OCI-LY7 (cell line): ENCODE measurements around the gene CPNE4. TPM values are rescaled to one million over a fixed set of nuclear protein-coding genes. Genes with fewer than 3 reads are reported as not detected.

Experiments
- BruUV-seq: library from RNA; stranded (reverse); fragments of 400-500 nt; replicated peaks from 2 replicates; lab custom pipeline; 2021; lab: Mats Ljungman, UMichigan
- CTCF ChIA-PET: fragments of 300-600 bp; sonication (Branson Sonifier 250); formaldehyde crosslinking; loops from one replicate; lab custom pipeline; 2022; ENCODE audit warnings: antibody characterized with exemption; ENCODE audit not compliant: unreplicated experiment; lab: Charles Lee
- POLR2A ChIA-PET: fragments of 300-600 bp; sonication (Branson Sonifier 250); formaldehyde crosslinking; loops from one replicate; lab custom pipeline; 2022; ENCODE audit warnings: antibody characterized with exemption; lab: Charles Lee
- DNase-seq: peaks from one replicate; pipeline ENCODE4 v3.0.0-alpha.2; 2015; ENCODE audit warnings: low spot score
- H2AFZ ChIP-seq: fragments of 200-600 bp; sonication (generic), shearing (Covaris generic); 2 replicates; pipeline ENCODE4 v1.6.1; 2014; ENCODE audit warnings: mild to moderate bottlenecking, antibody characterized with exemption, low read length, moderate library complexity
- H3K27ac ChIP-seq: fragments of 200-600 bp; sonication (generic); 2 replicates; pipeline ENCODE4 v1.5.1; 2014; ENCODE audit warnings: mixed run types, low read depth, mild to moderate bottlenecking, moderate library complexity, low read length, inconsistent platforms; ENCODE audit not compliant: poor library complexity, severe bottlenecking
- H3K36me3 ChIP-seq: fragments of 200-600 bp; sonication (generic); 2 replicates; pipeline ENCODE4 v1.6.1; 2014; ENCODE audit warnings: mild to moderate bottlenecking, antibody characterized with exemption, low read length, moderate library complexity, mixed read lengths; ENCODE audit not compliant: insufficient read depth
- H3K4me1 ChIP-seq: fragments of 200-600 bp; sonication (generic); 2 replicates; pipeline ENCODE4 v1.5.1; 2014; ENCODE audit warnings: mild to moderate bottlenecking, low read length; ENCODE audit not compliant: insufficient read depth, poor library complexity, severe bottlenecking
- H3K4me2 ChIP-seq: fragments of 200-600 bp; sonication (generic); 2 replicates; pipeline ENCODE4 v1.6.1; 2014; ENCODE audit warnings: mild to moderate bottlenecking, low read length
- H3K4me3 ChIP-seq: fragments of 200-600 bp; sonication (generic); 2 replicates; pipeline ENCODE4 v1.5.1; 2014; ENCODE audit warnings: mild to moderate bottlenecking, low read depth, low read length; ENCODE audit not compliant: poor library complexity, severe bottlenecking
- H3K79me2 ChIP-seq: fragments of 200-600 bp; sonication (generic); 2 replicates; pipeline ENCODE4 v1.6.1; 2016; ENCODE audit warnings: low read depth, mild to moderate bottlenecking, low read length, moderate library complexity, mixed read lengths; ENCODE audit not compliant: insufficient read depth
- H3K9me2 ChIP-seq: fragments of 200-600 bp; sonication (generic); 2 replicates; pipeline ENCODE4 v1.6.1; 2016; ENCODE audit warnings: mild to moderate bottlenecking, low read length, mixed read lengths; ENCODE audit not compliant: insufficient read depth
- H3K9me3 ChIP-seq: fragments of 200-600 bp; sonication (generic); 2 replicates; pipeline ENCODE4 v1.6.1; 2014; ENCODE audit warnings: mild to moderate bottlenecking, mixed run types, low read length, mixed read lengths
- H4K20me1 ChIP-seq: fragments of 200-600 bp; sonication (generic); 2 replicates; pipeline ENCODE4 v1.6.1; 2014; ENCODE audit warnings: mild to moderate bottlenecking, antibody characterized with exemption, low read length, moderate library complexity, mixed read lengths; ENCODE audit not compliant: insufficient read depth
- EZH2phosphoT487 ChIP-seq: fragments of 200-600 bp; sonication (generic); IDR thresholded peaks from 2 replicates; pipeline ENCODE4 v1.6.1; 2018; ENCODE audit warnings: low read depth, borderline replicate concordance, mild to moderate bottlenecking, mixed run types, antibody characterized with exemption, low read length, moderate library complexity, mixed read lengths
- intact Hi-C: fragments of 100-400 bp; cut with micrococcal nuclease; formaldehyde crosslinking; loops from one replicate; pipeline ENCODE4 v1.10.0; 2022; ENCODE audit not compliant: unreplicated experiment
- total RNA-seq, 2 experiments: library from RNA; depleted of rRNA in 1 of 2; stranded (reverse); fragments of >200 nt in 1 of 2; shearing (Covaris generic) in 1 of 2; gene quantifications; 2 replicates each; pipeline ENCODE4 v1.2.3, GENCODE V29; 2014 to 2022
- TF ChIP-seq, protein P1 (sequence below): fragments of 200-600 bp; sonication (generic); conservative IDR thresholded peaks from 2 replicates; pipeline ENCODE4 v1.5.1; 2014; ENCODE audit warnings: mild to moderate bottlenecking, antibody characterized with exemption, low read length, moderate library complexity, mixed read lengths

CPNE4 gene
- total RNA-seq, 2 experiments from 2014 or later, result not detected

DNA sequence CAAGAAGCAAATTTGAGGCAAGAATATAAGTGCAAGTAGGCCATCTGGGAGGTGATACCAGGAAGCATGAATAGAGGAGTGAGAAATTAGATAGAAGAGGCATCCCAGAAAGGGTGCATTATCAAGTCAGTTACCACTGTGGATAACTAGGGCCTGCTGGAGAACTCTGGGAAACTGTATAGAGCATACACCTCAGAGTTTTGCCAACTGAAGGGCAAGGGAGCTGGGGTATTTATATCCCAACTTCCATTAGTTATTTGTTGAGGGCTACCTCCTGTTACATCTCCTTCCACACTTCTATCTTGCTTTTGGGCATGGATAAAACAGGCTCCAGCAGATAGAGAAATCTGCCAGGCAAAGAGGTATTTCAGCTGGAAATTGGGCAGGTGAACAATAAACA, 448.5 kb downstream of the CPNE4 start:
- CTCF ChIA-PET, result no interaction called here
- no peak for DNase-seq
- no peak for TF ChIP-seq EZH2phosphoT487
- TF ChIP-seq, protein P1, sequence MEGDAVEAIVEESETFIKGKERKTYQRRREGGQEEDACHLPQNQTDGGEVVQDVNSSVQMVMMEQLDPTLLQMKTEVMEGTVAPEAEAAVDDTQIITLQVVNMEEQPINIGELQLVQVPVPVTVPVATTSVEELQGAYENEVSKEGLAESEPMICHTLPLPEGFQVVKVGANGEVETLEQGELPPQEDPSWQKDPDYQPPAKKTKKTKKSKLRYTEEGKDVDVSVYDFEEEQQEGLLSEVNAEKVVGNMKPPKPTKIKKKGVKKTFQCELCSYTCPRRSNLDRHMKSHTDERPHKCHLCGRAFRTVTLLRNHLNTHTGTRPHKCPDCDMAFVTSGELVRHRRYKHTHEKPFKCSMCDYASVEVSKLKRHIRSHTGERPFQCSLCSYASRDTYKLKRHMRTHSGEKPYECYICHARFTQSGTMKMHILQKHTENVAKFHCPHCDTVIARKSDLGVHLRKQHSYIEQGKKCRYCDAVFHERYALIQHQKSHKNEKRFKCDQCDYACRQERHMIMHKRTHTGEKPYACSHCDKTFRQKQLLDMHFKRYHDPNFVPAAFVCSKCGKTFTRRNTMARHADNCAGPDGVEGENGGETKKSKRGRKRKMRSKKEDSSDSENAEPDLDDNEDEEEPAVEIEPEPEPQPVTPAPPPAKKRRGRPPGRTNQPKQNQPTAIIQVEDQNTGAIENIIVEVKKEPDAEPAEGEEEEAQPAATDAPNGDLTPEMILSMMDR, result no peak
- no peak overlapping the region for H3K4me3 ChIP-seq
- H3K36me3 ChIP-seq, result no peaks in the 10 kb centered on the region
- H3K9me2 ChIP-seq, result no peaks in the 10 kb centered on the region
- no peak overlapping the region for H3K27ac ChIP-seq
- no peaks in the 10 kb centered on the region for H3K9me3 ChIP-seq
- BruUV-seq, result no TSS peak
- no peaks in the 10 kb centered on the region for H4K20me1 ChIP-seq
- no peaks in the 10 kb centered on the region for H3K79me2 ChIP-seq
- POLR2A ChIA-PET, result no interaction called here
- H3K4me1 ChIP-seq, result no peaks in the 10 kb centered on the region
- intact Hi-C loops, result no loop called here
- no peak overlapping the region for H2AFZ ChIP-seq
- H3K4me2 ChIP-seq, result no peak overlapping the region

DNA sequence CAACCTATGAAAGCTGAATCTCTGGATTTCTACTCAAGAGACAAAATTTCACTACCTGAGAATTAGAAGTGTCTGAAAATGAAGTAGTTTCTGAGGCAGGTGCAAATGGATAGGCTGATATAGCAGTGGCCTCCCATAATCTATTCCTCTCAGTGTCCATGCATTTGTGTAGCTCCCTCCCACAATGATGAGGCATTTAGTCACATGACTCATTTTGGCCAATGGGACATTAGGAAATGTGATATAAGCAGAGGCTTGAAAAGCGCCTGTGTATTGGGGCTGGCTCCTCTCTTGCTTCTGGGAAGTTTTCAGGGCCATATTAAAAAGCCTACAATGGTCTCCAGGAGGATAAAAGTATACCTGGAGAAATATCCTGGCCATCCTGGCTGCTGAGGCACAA, 452.4 kb downstream of the CPNE4 start:
- POLR2A ChIA-PET, result no interaction called here
- TF ChIP-seq, protein P1, result no peak
- TF ChIP-seq EZH2phosphoT487, result no peak

DNA sequence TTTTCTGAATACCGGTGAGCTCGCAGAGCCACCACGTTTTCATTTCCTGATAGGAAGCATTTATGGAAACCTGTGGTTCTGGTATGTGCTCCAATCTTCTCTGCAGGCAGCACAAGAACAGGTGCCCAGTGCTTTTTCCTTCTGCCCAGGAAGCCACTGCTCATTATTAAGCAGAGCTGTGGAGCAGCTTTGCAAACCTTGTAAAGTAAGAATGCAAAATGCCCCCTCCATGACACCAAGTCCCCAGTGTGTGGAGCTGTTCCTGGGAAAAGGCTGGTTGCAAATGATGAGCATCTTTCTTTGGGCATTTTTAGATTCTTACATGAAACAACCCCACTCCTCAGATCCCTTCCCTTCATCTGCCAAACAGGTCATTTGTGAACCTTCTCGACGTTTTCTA, 466.4 kb downstream of the CPNE4 start:
- no peak for DNase-seq
- no TSS peak for BruUV-seq
- Histone ChIP-seq H3K36me3 (no peaks in the 10 kb centered on the region), H4K20me1 (no peaks in the 10 kb centered on the region), H2AFZ (no peak overlapping the region), H3K4me1 (no peaks in the 10 kb centered on the region), H3K9me3 (no peaks in the 10 kb centered on the region), H3K4me2 (no peak overlapping the region), H3K4me3 (no peak overlapping the region), H3K9me2 (no peaks in the 10 kb centered on the region), H3K27ac (no peak overlapping the region), H3K79me2 (no peaks in the 10 kb centered on the region)
- POLR2A ChIA-PET, result no interaction called here
- TF ChIP-seq, protein P1, result no peak
- TF ChIP-seq EZH2phosphoT487, result no peak
- intact Hi-C loops, result no loop called here
- CTCF ChIA-PET, result no interaction called here

More for the DNA sequence above, 452.4 kb downstream of the CPNE4 start:
- Histone ChIP-seq H4K20me1 (no peaks in the 10 kb centered on the region), H3K4me2 (no peak overlapping the region), H3K27ac (no peak overlapping the region), H2AFZ (no peak overlapping the region), H3K4me1 (no peaks in the 10 kb centered on the region), H3K36me3 (no peaks in the 10 kb centered on the region), H3K4me3 (no peak overlapping the region), H3K79me2 (no peaks in the 10 kb centered on the region), H3K9me2 (no peaks in the 10 kb centered on the region), H3K9me3 (no peaks in the 10 kb centered on the region)
- CTCF ChIA-PET, result no interaction called here
- intact Hi-C loops, result no loop called here
- no peak for DNase-seq
- no TSS peak for BruUV-seq
